ENCODE data around the gene DCBLD1. TPM values are rescaled to one million over a fixed set of nuclear protein-coding genes. Genes with fewer than 3 reads are reported as not detected.

The DCBLD1 gene
- total RNA-seq, 1 experiment from 2014 or later: 6.1 TPM

- POLR2A ChIA-PET (ENCODE audit: unreplicated experiment): no interaction called here
- DNase-seq: no peak
- peaks cover 54% of the 10 kb centered on the region for H3K4me1 ChIP-seq (replicated peaks; ENCODE audit: insufficient read depth)
Observed at GRCh38 chr6:117542493-117542892, 60.0 kb downstream of the DCBLD1 start.

GRCh38 chr6:117544716-117545115 is 62.2 kb downstream of the DCBLD1 start:
- 0 out of 2 replicates have a peak, but pooled peaks cover 26% of the 10 kb centered on the region for H3K36me3 ChIP-seq (ENCODE audit: low read depth)
- peak overlapping the region; percentile 40 for H3K27ac ChIP-seq
- intact Hi-C loops (cut with micrococcal nuclease; ENCODE audit: unreplicated experiment): loop anchor here (1.0 kb wide), 1 partner anchor 62 kb away; the partner anchor contains the start of gene DCBLD1
- CTCF ChIA-PET: no interaction called here
- TF ChIP-seq, protein P1, sequence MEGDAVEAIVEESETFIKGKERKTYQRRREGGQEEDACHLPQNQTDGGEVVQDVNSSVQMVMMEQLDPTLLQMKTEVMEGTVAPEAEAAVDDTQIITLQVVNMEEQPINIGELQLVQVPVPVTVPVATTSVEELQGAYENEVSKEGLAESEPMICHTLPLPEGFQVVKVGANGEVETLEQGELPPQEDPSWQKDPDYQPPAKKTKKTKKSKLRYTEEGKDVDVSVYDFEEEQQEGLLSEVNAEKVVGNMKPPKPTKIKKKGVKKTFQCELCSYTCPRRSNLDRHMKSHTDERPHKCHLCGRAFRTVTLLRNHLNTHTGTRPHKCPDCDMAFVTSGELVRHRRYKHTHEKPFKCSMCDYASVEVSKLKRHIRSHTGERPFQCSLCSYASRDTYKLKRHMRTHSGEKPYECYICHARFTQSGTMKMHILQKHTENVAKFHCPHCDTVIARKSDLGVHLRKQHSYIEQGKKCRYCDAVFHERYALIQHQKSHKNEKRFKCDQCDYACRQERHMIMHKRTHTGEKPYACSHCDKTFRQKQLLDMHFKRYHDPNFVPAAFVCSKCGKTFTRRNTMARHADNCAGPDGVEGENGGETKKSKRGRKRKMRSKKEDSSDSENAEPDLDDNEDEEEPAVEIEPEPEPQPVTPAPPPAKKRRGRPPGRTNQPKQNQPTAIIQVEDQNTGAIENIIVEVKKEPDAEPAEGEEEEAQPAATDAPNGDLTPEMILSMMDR (conservative IDR thresholded peaks at IDR 0.05): no peak
- TF ChIP-seq EZH2 (IDR thresholded peaks at IDR 0.05; ENCODE audit: low read depth): no peak
- H3K4me3 ChIP-seq: no peak overlapping the region
- no peak for DNase-seq
- no peaks in the 10 kb centered on the region for H3K27me3 ChIP-seq (ENCODE audit: insufficient read depth, low read depth)
- H3K9me3 ChIP-seq (ENCODE audit: insufficient read depth, low read depth): peaks cover 9% of the 10 kb centered on the region; the same call in 1 of the 2 replicates
- no peaks in the 10 kb centered on the region for H4K20me1 ChIP-seq (ENCODE audit: insufficient read depth)
- POLR2A ChIA-PET (ENCODE audit: unreplicated experiment): no interaction called here
- peak overlapping the region; percentile 51 for H3K4me2 ChIP-seq
- peaks cover 53% of the 10 kb centered on the region for H3F3A ChIP-seq (ENCODE audit: insufficient read depth, low read depth)
- peaks cover 76% of the 10 kb centered on the region for H3K4me1 ChIP-seq (replicated peaks; ENCODE audit: insufficient read depth)
- H2AFZ ChIP-seq: no peak overlapping the region
- no TSS peak for BruUV-seq (replicated peaks)
- no peaks in the 10 kb centered on the region; the same call in 1 of the 2 replicates for H3K9me2 ChIP-seq (ENCODE audit: insufficient read depth)
- no peaks in the 10 kb centered on the region for H3K79me2 ChIP-seq (ENCODE audit: low read depth)

More at GRCh38 chr6:117542493-117542892, 60.0 kb downstream of the DCBLD1 start:
- no peak for TF ChIP-seq EZH2 (IDR thresholded peaks at IDR 0.05; ENCODE audit: low read depth)
- TF ChIP-seq, protein P1 (conservative IDR thresholded peaks at IDR 0.05): no peak
- H3K9me2 ChIP-seq (ENCODE audit: insufficient read depth): no peaks in the 10 kb centered on the region; the same call in 1 of the 2 replicates
- CTCF ChIA-PET: no interaction called here
- no TSS peak for BruUV-seq (replicated peaks)
- no peak overlapping the region for H3K4me2 ChIP-seq
- H3K9me3 ChIP-seq (ENCODE audit: insufficient read depth, low read depth): peaks cover 9% of the 10 kb centered on the region; the same call in 1 of the 2 replicates
- intact Hi-C loops (cut with micrococcal nuclease; ENCODE audit: unreplicated experiment): no loop called here
- H3K4me3 ChIP-seq: no peak overlapping the region
- no peaks in the 10 kb centered on the region for H3K27me3 ChIP-seq (ENCODE audit: insufficient read depth, low read depth)
- no peaks in the 10 kb centered on the region for H3K79me2 ChIP-seq (ENCODE audit: low read depth)
- H4K20me1 ChIP-seq (ENCODE audit: insufficient read depth): no peaks in the 10 kb centered on the region
- H3K27ac ChIP-seq: no peak overlapping the region
- H2AFZ ChIP-seq: no peak overlapping the region
- peaks cover 36% of the 10 kb centered on the region for H3F3A ChIP-seq (ENCODE audit: insufficient read depth, low read depth)
- H3K36me3 ChIP-seq (ENCODE audit: low read depth): peaks cover 39% of the 10 kb centered on the region

- no peaks in the 10 kb centered on the region for H3K79me2 ChIP-seq (ENCODE audit: low read depth)
- no peaks in the 10 kb centered on the region for H3K27me3 ChIP-seq (ENCODE audit: insufficient read depth, low read depth)
- H3K9me3 ChIP-seq (ENCODE audit: insufficient read depth, low read depth): peaks cover 9% of the 10 kb centered on the region; the same call in 1 of the 2 replicates
- peak; percentile 60 to 99 for DNase-seq
- peak overlapping the region; percentile 51 for H3K4me2 ChIP-seq
- ChIA-PET CTCF (no interaction called here), POLR2A (ENCODE audit: unreplicated experiment) (no interaction called here)
- H4K20me1 ChIP-seq (ENCODE audit: insufficient read depth): no peaks in the 10 kb centered on the region
- intact Hi-C loops (cut with micrococcal nuclease; ENCODE audit: unreplicated experiment): loop anchor here (1.0 kb wide), 1 partner anchor 63 kb away; the partner anchor contains the start of gene DCBLD1
- no peak for TF ChIP-seq EZH2 (IDR thresholded peaks at IDR 0.05; ENCODE audit: low read depth)
- TF ChIP-seq, protein P1 (conservative IDR thresholded peaks at IDR 0.05): no peak
- H3K36me3 ChIP-seq (ENCODE audit: low read depth): 0 out of 2 replicates have a peak, but pooled peaks cover 22% of the 10 kb centered on the region
- H3K9me2 ChIP-seq (ENCODE audit: insufficient read depth): no peaks in the 10 kb centered on the region; the same call in 1 of the 2 replicates
- no peak overlapping the region for H3K4me3 ChIP-seq
- H3F3A ChIP-seq (ENCODE audit: insufficient read depth, low read depth): peaks cover 58% of the 10 kb centered on the region
- H3K27ac ChIP-seq: peak overlapping the region; percentile 40
- H2AFZ ChIP-seq: no peak overlapping the region
- BruUV-seq (replicated peaks): no TSS peak
- H3K4me1 ChIP-seq (replicated peaks; ENCODE audit: insufficient read depth): peaks cover 79% of the 10 kb centered on the region
Observed at GRCh38 chr6:117545161-117545595, 62.7 kb downstream of the DCBLD1 start.
